GM12875 (cell line): ENCODE results near the gene SLC10A2.

Experiments
- H3K4me3 ChIP-seq: one replicate; pipeline ENCODE4 v1.5.1; 2011; ENCODE audit warnings: low read depth, low read length, control low read depth
- CTCF ChIP-seq: IDR thresholded peaks from 2 replicates; pipeline ENCODE4 v1.5.1; 2011; ENCODE audit warnings: low read depth, mild to moderate bottlenecking, control low read depth, inconsistent platforms, low read length, moderate library complexity, borderline replicate concordance; ENCODE audit not compliant: insufficient read depth

Gene SLC10A2

GRCh38 chr13:103031332-103031873, 34.8 kb downstream of the SLC10A2 start:
- no peak for TF ChIP-seq CTCF
- H3K4me3 ChIP-seq: no peak overlapping the region

- no peak for TF ChIP-seq CTCF
- no peak overlapping the region for H3K4me3 ChIP-seq
Measured at GRCh38 chr13:103030776-103031175, 35.4 kb downstream of the SLC10A2 start.

- TF ChIP-seq CTCF: no peak
- H3K4me3 ChIP-seq: no peak overlapping the region
Measured at GRCh38 chr13:103029798-103030197, 36.4 kb downstream of the SLC10A2 start.

GRCh38 chr13:103022336-103022735, 43.9 kb downstream of the SLC10A2 start:
- no peak overlapping the region for H3K4me3 ChIP-seq
- no peak for TF ChIP-seq CTCF

GRCh38 chr13:103018556-103018955, 47.7 kb downstream of the SLC10A2 start:
- TF ChIP-seq CTCF: no peak
- no peak overlapping the region for H3K4me3 ChIP-seq

- no peak for TF ChIP-seq CTCF
- H3K4me3 ChIP-seq: no peak overlapping the region
Measured at GRCh38 chr13:103012646-103013045, 53.6 kb downstream of the SLC10A2 start.

GRCh38 chr13:103009051-103009840, 57.0 kb downstream of the SLC10A2 start:
- TF ChIP-seq CTCF: no peak

More at GRCh38 chr13:103009051-103009840, 57.0 kb downstream of the SLC10A2 start:
- no peak overlapping the region for H3K4me3 ChIP-seq
